ENCODE data around the gene CHRM1. TPM values are rescaled to one million over a fixed set of nuclear protein-coding genes. Genes with fewer than 3 reads are reported as not detected.

The CHRM1 gene
- total RNA-seq, 2 donors from 2014 or later = 1.2 to 1.8 TPM

DNA sequence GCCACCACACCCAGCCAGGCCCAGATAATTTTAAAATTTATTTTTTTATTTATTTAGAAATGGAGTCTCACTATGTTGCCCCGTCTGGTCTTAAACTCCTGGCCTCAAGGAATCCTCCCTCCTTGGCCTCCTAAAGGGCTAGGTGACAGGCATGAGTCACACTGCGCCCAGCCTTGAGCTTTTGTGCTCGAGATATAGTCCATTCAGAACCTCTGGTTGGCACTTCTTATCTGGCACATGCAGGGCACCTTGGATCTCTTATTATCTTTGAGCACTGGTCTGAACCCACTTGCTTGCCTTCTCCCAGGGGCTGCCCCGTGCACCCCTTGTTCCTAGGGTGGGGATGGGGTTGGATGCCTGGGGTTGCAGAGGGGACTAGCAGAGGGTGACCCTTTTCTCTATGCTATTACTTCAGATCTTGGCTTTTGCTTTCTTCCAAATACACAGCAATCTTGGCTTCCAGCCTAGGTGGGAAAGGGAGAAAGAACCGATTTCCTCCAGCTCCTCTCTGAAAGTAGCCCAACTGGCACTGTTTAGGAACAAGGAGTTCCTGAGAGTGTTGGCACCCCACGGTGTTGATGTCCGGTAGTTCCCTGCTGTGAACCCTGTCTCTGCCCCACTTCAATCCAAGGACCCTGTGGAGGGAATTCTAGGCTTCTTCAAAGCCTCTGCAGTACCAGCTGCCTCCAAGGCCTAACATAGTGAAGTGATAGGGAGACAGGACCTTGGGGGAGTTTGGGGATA, 41.8 kb downstream of the CHRM1 start:
- Histone ChIP-seq H3K27ac (peak overlapping the region; percentile 99), H3K9me3 (no peaks in the 10 kb centered on the region), H3K36me3 (peaks cover 7% of the 10 kb centered on the region), H3K4me3 (no peak overlapping the region), H3K9ac (ENCODE audit: low read depth in 2 of 2, low read length in 2 of 2) (peak overlapping the region; percentile 17 to 98), H3K4me1 (peaks cover 13% of the 10 kb centered on the region), H3K27me3 (no peaks in the 10 kb centered on the region)
- DNase-seq = no peak
- intact Hi-C loops (cut with DNase I) = no loop called here
- TF ChIP-seq, protein P1, sequence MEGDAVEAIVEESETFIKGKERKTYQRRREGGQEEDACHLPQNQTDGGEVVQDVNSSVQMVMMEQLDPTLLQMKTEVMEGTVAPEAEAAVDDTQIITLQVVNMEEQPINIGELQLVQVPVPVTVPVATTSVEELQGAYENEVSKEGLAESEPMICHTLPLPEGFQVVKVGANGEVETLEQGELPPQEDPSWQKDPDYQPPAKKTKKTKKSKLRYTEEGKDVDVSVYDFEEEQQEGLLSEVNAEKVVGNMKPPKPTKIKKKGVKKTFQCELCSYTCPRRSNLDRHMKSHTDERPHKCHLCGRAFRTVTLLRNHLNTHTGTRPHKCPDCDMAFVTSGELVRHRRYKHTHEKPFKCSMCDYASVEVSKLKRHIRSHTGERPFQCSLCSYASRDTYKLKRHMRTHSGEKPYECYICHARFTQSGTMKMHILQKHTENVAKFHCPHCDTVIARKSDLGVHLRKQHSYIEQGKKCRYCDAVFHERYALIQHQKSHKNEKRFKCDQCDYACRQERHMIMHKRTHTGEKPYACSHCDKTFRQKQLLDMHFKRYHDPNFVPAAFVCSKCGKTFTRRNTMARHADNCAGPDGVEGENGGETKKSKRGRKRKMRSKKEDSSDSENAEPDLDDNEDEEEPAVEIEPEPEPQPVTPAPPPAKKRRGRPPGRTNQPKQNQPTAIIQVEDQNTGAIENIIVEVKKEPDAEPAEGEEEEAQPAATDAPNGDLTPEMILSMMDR (IDR thresholded peaks at IDR 0.05) = no peak

- no peak overlapping the region for H3K9ac ChIP-seq (ENCODE audit: low read depth in 2 of 2, low read length in 2 of 2)
- no peak overlapping the region for H3K4me3 ChIP-seq
- H3K4me1 ChIP-seq = peaks cover 9% of the 10 kb centered on the region
- TF ChIP-seq, protein P1 (IDR thresholded peaks at IDR 0.05) = no peak
- no peaks in the 10 kb centered on the region for H3K27me3 ChIP-seq
- H3K9me3 ChIP-seq = no peaks in the 10 kb centered on the region
- DNase-seq = no peak
- intact Hi-C loops (cut with DNase I) = no loop called here
- H3K36me3 ChIP-seq = no peaks in the 10 kb centered on the region
- no peak overlapping the region for H3K27ac ChIP-seq
Measured at GRCh38 chr11:62876712-62877111, 44.5 kb downstream of the CHRM1 start.

GRCh38 chr11:62875698-62876478, 45.3 kb downstream of the CHRM1 start:
- Histone ChIP-seq H3K36me3 (no peaks in the 10 kb centered on the region), H3K9ac (ENCODE audit: low read depth in 2 of 2, low read length in 2 of 2) (no peak overlapping the region), H3K27ac (no peak overlapping the region), H3K4me3 (no peak overlapping the region), H3K27me3 (no peaks in the 10 kb centered on the region), H3K4me1 (peaks cover 9% of the 10 kb centered on the region), H3K9me3 (no peaks in the 10 kb centered on the region)
- TF ChIP-seq, protein P1 (IDR thresholded peaks at IDR 0.05) = no peak
- intact Hi-C loops (cut with DNase I) = no loop called here
- DNase-seq = no peak

DNA sequence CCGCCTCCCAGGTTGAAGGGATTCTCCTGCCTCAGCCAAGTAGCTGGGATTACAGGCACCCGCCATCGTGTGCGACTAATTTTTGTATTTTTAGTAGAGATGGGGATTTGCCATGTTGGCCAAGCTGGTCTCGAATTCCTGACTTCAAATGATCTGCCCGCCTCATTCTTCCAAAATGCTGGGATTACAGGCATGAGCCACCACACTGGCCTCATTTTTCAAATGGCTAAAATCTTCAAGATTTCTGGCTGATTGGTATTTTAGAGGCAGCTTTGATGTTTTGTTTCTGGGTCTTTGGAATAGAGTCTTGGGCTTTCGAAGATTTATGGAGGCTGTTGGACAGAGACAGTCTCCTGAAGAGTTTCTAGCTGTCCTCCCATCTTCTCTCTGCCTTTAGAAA, 46.3 kb downstream of the CHRM1 start:
- TF ChIP-seq, protein P1 (IDR thresholded peaks at IDR 0.05) = no peak
- Histone ChIP-seq H3K4me3 (no peak overlapping the region), H3K27me3 (no peaks in the 10 kb centered on the region), H3K9ac (ENCODE audit: low read depth in 2 of 2, low read length in 2 of 2) (no peak overlapping the region), H3K9me3 (no peaks in the 10 kb centered on the region), H3K36me3 (no peaks in the 10 kb centered on the region), H3K27ac (no peak overlapping the region), H3K4me1 (peaks cover 3% of the 10 kb centered on the region)
- DNase-seq = no peak
- intact Hi-C loops (cut with DNase I) = no loop called here

GRCh38 chr11:62865635-62866034, 55.5 kb downstream of the CHRM1 start:
- H3K36me3 ChIP-seq = no peaks in the 10 kb centered on the region
- no peak for DNase-seq
- intact Hi-C loops (cut with DNase I) = no loop called here
- no peak overlapping the region for H3K27ac ChIP-seq
- TF ChIP-seq, protein P1 (IDR thresholded peaks at IDR 0.05) = no peak
- H3K9ac ChIP-seq (ENCODE audit: low read depth in 2 of 2, low read length in 2 of 2) = no peak overlapping the region
- no peaks in the 10 kb centered on the region for H3K27me3 ChIP-seq
- H3K9me3 ChIP-seq = no peaks in the 10 kb centered on the region
- H3K4me3 ChIP-seq = no peak overlapping the region
- H3K4me1 ChIP-seq = no peaks in the 10 kb centered on the region

All from colonic mucosa (tissue), 4 donors.